Measurements from ENCODE around the gene COX5A.

DNA sequence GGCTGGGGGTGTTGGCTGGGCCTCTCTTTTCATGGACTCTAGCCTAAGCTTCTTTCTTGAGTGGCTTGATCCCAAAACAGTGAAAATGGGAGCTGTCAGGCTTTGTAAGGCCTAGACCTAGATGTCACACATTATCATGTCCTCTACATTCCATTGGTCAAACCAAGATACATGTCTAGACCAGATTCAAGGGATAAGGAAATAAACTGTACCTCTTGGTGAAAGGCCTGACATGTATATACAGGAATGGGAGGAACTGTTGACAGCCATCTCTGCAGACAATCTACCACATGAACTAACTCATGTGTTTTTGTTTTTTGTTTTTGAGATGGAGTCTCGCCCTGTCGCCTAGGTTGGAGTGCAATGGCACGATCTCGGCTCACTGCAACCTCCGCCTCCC is 29.8 kb upstream of the COX5A start:
- TF ChIP-seq POLR2A (IDR thresholded peaks at IDR 0.05; ENCODE audit: extremely low read depth, insufficient read length) (no peak), CTCF (IDR thresholded peaks at IDR 0.05; ENCODE audit: low read depth, low read length) (no peak), MYC (IDR thresholded peaks at IDR 0.05; ENCODE audit: low read depth, low read length) (no peak)

Data from NB4 (cell line).